Measurements from ENCODE around the gene BICRAL.
"Not testable (repeated sequence)": the region's sequence is repeated elsewhere in the genome, so short reads cannot be mapped to it uniquely, and the experiment has no call there.

The BICRAL gene, protein sequence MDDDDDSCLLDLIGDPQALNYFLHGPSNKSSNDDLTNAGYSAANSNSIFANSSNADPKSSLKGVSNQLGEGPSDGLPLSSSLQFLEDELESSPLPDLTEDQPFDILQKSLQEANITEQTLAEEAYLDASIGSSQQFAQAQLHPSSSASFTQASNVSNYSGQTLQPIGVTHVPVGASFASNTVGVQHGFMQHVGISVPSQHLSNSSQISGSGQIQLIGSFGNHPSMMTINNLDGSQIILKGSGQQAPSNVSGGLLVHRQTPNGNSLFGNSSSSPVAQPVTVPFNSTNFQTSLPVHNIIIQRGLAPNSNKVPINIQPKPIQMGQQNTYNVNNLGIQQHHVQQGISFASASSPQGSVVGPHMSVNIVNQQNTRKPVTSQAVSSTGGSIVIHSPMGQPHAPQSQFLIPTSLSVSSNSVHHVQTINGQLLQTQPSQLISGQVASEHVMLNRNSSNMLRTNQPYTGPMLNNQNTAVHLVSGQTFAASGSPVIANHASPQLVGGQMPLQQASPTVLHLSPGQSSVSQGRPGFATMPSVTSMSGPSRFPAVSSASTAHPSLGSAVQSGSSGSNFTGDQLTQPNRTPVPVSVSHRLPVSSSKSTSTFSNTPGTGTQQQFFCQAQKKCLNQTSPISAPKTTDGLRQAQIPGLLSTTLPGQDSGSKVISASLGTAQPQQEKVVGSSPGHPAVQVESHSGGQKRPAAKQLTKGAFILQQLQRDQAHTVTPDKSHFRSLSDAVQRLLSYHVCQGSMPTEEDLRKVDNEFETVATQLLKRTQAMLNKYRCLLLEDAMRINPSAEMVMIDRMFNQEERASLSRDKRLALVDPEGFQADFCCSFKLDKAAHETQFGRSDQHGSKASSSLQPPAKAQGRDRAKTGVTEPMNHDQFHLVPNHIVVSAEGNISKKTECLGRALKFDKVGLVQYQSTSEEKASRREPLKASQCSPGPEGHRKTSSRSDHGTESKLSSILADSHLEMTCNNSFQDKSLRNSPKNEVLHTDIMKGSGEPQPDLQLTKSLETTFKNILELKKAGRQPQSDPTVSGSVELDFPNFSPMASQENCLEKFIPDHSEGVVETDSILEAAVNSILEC

DNA sequence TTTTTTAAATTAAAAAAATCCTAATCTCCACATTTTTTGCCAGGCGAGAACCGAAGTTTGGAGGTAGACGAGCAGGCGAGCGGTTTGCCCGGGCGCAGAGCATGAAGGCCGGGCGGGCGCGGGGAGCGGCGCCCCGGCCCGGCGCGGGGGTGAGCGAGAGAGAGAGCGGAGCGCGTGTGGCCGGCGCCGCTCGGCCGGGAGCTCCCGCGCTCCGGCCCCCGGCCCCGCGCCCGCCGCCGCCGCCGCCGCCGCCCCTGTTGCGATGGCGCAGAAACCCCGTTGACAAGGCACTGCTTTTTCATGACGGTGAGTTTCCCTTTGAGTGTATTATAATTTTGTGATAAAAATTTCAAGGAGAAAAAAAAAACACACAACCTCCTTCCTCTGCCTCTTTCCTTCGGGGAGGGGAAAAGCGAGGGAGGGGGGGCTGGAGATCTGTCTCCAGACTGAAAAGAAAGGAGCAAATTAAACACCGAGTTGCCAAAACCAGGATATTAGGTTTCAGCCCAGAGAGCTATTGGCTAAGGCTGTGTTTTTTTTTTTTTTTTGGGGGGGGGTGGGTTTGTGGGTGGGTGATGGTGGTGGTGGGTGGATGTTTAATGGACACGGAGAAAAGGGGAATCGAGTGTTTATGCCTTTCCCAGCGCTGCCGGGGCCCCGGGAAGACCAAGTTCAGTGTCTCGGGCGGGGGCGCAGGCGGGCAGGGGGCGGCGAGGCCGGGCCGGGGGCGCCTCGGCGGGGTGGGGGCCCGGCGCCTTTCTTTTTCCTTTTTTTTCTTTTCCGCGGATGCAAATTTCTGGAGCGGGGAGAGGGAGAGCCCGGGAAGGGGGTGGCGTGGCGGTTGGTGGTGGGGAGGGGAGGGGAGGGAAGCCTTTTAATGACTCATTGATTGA, at the start of gene BICRAL:
TSS of gene BICRAL (plus strand) at position 257 of the 893 bp plus-strand sequence. CDS start 39,971 bp downstream, outside the sequence.
- DNase-seq = peak; percentile 85

DNA sequence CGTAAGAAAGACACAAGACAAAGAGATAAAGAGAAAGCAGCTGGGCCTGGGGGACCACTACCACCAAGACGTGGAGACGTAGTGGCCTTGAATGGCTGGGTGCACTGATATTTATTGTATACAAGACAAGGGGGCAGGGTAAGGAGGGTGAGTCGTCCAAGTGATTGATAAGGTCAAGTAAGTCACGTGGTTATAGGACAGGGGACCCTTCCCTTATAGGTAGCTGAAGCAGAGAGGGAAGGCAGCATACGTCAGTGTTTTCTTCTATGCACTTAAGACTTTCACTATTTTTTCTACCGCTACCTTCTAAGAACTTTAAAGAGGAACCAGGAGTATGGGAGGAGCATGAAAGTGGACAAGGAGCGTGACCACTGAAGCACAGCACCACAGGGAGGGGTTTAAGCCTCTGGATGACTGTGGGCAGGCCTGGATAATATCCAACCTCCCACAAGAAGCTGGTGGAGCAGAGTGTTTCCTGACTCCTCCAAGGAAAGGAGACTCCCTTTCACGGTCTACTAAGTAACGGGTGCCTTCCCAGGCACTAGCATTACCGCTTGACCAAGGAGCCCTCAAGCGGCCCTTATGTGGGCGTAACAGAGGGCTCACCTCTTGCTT, 47.9 kb upstream of the BICRAL start:
- not testable (repeated sequence) for DNase-seq

DNA sequence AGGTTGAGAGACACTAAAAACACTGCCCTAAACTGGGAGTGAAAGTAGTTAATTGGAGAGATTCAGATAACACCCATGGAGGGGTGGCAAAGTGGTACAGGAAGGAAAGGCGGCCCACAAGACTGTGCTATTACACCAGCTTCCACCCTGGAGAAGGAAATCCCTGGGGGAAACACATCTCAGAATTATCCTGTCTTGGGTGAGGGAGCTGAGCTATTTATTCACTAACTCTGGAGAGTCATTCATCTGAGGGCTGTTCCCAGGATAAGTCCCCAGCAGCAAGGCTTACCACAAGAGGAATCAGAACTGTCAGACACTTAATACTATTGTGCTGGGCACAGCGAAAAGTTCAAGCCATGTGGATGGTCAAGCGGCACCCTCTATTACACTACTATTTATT, 45.9 kb upstream of the BICRAL start:
- DNase-seq = no peak

DNA sequence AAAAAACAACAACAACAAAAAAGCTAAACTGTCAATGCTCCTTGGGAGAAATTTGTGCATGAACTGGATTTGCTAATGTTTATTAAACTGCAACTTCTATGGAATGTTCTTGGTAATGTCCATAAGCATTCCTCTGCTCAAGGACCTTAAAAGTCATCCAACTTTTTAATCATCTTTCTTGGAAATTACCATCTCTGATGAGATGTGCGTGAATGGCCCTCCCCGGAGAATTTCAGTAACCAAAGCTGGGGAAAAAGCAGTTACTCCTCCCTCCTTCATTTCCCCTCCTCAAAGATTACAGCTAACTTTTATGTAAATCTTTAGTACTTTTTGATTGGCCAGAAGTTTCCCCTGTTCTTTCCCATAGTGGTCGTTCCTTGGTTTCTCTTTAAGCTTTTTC, 41.1 kb upstream of the BICRAL start:
- no peak for DNase-seq

DNA sequence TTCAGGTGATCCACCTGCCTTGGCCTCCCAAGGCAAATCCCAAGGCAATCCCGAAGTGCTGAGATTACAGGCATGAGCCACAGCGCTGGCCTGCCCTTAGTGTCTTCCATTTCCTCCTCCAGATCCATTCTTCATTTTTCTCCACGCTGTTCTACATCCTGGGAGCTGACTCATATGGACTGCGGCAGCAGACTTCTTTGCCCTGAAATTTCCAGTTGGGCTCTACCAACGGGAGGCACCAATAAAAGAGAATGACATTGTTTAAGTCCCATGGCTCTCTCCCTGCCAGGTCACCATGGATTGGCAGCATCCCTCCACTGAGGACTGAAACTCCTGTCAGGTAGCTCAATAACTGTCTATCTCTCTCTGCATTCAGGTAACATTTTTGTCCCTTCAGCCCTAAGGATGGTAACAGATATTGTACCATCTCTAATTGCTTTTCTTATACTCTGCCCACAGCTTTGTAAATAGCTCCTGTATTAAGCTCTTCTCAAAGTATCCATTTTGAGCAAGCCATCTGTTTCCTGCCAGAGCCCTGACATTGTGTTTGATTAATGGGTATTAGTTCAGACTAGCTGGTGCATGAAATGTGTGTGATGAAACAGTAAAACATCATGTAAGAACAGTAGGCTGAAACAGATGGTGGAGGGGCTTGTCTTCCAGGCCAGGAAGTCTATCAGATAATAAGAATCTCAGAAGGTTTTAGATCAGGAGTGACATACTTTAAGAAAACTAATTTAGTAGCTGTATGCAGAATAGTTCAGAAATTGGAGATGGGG, 39.5 kb upstream of the BICRAL start:
- DNase-seq = no peak

DNA sequence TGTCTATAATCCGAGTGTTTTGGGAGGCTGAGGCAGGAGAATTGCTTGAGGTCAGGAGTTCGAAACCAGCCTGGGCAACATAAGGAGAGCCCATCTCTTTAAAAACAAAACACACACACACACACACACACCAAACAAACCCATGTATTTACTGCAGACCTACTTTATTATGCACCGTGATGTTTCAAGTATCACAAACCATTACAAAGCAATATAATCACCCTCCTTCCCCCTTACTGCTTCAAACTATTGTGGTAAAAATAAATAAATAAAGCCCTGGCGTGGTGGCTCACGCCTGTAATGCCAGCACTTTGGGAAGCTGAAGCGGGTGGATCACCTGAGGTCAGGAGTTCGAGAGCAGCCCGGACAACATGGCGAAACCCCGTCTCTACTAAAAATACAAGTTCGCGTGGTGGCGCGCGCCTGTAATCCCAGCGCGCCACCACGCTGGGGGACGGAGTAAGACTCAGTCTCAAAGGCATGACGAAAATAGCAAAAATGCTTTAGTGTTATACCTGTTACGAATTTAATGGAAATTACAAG, 37.4 kb upstream of the BICRAL start:
- no peak for DNase-seq

DNA sequence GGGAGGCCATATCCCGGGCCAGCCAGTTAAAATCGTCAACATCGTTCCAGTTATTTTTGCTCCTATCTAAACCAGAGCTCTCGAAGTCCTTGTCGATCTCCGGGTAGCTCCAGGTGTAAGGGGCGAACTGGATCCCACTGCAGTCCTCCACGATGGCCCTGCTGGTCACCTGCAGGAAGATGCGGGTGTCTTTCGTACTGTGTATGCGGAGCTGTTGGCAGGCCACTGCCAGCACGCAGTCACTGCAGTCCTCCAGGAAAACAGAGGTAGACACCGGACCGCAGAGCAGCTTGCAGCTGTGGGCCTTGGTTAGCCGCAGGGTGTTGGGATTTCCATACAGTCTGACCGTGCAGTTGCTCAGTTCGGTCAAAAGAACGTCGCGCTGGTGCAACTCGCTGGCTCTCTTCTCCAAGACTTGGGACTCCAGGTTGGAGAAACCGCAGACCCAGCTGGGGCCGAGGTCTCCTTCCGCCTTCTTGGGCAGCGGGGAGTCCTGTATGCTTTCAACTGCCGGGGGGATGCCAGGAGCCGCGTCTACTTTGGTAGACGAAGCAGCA, 36.7 kb upstream of the BICRAL start:
- DNase-seq = peak; percentile 59

DNA sequence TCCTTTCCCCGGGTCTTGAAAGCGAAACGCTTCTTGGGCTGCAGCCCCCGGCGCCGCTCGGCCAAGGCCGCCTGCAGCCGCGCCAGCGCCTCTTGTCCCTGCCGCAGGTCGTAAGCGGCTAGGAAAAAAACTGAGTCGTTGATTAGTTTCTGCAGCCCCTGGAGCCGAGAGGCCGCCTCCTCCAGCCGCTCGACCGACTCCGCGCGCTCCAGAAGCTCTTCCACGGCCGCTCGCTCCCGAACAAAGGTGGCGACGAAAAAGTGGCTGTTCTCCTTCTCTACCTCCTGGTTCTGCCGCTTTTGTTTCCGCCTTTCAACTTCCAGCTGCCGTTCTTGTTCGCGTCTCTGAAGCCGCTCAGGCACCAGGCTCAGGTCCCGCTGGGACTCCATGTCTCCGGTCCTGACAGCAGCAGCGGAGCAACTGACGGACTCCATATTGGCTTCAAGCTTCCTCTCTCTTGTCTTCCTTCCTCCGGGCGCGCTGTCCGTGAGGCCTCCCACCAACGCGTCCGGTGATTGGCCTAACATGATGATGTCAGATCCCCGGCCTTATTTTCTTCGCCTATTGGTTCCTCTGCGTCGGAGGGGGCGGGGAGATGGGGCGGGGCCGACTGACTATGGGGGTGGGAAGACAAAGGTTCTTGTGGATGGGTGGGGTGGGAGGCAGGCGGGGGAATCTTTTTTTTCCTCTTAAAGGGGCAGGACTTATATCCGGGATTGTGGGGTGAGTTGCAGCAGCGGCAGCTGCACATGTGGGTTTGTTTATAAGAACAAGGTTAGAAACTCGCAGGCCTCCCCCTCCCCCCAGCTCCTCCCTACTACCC, 36.0 kb upstream of the BICRAL start, which contains the start of gene TBCC:
TSS of gene TBCC (minus strand) at position 464 of the 823 bp plus-strand sequence. CDS start at position 434, 30 bp downstream.
- peak; percentile 99 for DNase-seq

DNA sequence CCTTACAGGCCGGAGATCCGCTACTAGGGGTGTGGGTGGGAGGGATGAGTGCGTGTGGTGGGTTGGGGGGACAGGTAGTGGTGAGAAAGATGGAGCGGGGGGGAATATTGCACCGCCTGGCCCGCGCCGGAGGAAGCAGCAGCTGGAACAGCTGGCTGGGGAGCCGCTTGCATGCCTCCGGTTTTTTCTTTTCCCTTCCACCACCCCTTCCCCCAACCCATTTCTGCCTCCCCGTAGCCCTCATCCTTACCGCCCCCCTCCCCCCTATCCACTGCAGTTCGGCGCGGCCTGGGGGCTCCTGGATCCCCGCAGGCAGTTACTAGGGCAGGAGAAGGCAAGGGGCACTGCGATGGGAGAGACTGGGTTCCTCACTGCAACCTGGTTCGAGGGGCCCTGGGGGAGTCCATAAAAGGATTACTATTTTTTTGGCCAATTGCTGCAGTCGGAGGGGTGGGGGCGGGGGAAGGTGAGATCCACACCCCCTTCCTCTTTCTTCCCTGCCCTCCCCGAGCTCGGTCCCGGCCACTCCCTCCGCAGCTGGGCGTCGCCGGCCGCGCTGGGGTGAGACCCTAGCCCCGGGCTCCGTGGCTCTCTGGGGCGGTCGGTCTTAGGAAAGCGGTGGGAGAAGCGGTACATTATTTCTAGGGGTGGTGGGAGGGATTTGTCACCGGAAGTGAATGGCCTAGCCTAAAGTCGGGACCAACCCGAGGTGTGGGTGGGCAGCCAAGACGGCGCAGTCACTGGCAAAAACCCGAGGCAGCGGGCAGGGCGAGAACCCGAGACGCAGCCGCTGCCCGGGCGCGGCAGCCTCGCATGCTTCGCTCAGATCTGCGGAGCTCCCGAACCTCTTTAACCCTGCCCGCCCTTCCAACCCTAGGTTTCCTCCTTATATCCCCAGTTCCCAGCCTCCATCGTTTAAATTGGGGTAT, 35.1 kb upstream of the BICRAL start:
- peak; percentile 94 for DNase-seq

DNA sequence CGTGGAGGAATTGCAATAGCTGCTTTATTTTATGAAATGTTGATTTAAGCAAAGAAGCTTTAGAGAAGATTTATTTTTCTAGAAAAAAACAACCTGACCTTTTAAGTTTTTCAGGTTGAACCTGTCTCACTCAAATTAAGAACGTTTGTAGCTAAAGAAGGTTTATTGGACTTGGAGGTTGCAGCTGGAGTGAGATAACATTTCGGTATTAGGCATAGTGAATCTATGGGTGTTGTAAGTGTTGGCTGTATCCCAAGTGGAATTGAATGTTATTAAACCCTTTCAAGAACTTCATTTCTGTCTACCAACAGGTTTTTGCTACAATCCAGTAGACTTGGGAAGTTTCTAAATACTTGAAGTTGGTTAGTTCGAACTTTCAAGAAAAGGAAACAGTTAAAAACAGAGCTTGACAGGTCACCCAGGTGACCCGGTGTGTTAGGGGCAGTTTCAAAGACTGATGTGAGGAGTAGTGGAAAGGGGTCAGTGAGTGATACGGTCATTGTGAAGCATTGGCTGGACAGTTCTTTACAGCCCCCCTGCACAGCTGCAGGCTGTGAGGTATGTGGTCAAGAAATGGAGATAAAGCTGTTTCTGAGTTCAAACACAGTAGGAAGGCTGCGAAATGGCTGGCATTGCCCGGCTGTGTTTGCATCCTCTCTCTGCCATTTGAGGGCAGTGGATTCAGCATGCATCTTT, 33.5 kb upstream of the BICRAL start:
- no peak for DNase-seq

DNA sequence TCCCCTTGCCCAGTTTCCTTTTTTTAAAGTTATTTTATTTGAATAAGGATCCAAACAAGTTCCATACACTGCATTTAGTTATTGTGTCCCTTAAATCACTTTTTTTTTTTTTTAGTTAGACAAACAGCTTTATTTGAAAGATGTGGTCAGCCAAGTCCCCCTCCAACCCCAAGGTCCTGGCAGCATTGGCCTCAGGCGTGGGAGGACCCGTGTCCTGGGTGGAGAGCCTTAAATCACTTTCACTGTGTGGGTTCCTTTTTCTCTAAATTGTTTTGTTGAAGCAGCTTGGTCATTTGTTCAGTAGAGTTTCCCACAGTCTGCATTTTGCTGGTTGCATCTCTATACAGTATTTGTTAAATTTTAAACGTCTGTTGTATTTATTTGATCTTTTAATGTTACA, 30.8 kb upstream of the BICRAL start:
- DNase-seq = no peak

DNA sequence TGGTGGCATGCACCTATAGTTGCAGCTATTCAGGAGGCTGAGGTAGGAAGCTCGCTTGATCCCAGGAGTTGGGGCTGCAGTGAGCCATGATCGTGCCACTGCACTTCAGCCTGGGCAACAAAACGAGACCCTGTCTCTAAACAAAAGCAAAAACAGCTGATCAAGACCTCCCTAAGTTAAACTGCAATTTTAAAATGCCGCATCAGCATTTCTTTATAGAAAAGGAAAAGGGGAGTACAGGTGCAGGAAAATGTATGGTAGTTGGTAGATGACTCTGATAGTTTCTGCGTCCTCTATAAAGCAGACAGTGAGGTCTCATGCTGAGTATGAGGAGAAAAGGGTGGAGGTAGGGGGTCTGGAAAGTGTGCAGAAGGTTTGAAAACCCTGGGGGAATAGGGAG, 27.1 kb upstream of the BICRAL start:
- DNase-seq = no peak

DNA sequence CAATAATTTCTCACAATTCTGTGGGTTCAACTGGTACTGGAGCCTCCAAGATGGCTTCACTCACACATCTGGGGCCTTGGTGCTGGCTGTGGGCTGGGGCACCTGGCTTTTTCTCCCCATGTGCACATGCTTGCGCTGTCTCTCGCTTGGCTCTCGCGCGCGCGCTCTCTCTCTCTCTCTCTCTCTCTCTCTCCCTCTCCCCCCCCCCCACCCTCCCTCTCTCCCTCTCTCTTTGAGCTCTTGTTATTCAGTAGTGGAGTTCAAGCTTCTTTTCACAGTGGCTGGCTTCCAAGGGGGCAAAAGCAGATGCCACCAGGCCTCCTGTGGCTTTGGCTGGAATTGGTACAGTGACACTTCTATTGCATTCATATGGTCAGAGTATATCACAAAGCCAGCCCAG, 25.1 kb upstream of the BICRAL start:
- no peak for DNase-seq

DNA sequence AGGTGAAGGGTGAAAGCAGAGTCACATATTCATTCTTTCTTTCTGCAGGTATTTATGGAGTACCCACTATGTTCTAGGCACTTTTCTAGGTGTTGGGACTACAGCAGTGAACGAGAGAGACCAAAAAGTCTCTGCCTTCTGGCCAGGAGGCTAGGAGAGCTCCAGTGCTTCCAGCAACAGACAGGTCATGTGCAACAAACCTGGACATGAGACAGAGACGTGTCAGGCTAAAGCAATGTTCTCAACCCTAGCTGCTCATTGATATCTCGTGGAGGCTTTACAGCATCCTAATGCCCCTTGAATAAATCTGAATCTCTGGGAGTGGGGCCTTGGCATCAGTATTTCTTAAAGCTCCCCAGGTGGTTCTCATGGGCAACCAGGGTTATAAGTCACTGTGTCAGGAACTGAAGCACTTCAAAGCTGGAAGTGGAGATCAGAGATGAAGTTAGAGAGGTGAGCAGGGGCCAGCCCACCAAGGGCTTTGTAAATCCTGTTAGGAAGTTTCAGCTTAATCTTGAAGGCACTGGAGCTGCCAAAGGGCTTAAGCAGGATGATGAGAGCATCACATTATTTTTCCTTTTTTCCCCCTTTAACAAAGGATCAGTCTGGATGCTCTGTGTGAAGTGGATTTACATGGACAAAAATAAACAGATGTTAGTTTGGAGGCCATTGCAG, 23.0 kb upstream of the BICRAL start:
- DNase-seq = no peak

DNA sequence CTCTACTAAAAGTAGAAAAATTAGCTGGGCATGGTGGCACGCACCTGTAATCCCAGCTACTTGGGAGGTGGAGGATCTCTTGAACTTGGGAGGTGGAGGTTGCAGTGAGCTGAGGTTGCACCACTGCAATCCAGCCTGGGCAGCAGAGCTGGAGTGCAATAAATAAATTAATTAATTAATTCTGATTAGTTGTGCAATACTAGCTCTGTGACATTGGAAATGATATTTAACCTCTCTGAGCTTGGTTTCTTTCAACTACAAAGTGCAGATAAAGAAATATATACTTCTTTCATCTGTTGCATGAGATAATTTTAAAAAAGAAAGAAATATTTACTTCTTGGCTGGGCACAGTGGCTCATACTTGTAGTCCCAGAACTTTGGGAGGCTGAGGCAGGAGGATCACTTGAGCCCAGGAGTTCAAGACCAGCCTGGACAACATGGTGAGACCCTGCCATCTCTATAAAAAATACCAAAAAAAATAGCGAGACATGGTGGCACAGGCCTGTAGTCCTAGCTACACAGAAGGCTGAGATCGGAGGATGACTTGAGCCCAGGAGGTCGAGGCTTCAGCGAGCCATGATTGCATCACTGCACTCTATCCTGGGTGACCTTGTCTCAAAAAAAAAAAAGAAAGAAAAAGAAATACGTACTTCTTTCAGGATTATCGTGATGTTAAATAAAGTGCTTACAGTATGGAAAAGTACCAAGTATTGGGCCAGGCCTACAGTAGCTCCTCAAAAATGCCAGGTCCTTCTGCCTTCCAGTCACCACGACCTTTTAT, 20.4 kb upstream of the BICRAL start:
- no peak for DNase-seq

DNA sequence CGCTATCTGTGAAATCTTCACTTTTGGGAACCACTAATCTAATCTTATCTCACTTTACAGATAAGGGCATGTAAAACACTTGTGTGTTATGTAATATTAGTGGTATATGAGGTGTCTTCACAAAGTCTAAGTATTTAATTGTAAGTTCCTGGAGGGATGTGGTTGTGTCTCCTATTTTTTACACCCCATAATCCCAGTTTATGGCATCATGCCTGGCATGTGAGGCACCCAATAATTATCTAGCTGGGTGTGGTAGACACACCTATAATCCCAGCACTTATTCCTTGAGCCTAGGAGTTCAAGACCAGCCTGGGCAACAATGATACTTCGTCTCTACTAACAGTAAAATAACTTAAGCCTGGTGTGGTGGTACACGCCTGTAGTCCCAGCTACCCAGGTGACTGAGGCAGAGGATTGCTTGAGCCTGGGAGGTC, 19.4 kb upstream of the BICRAL start:
- no peak for DNase-seq

All from right hindlimb (tissue), 1 donor.